GM08714 (cell line): ENCODE data around the gene OAT.
"Not testable (repeated sequence)": the region's sequence is repeated elsewhere in the genome, so short reads cannot be mapped to it uniquely, and the experiment has no call there.

Experiments used
- H3K4me3 ChIP-seq: fragments of 200-500 bp; sonication (Bioruptor generic); 2 replicates; pipeline ENCODE4 v1.5.1; 2014; ENCODE audit warnings: mild to moderate bottlenecking, low read length, inconsistent platforms
- ZNF274 ChIP-seq: IDR thresholded peaks from 2 replicates; pipeline ENCODE4 v1.6.1; 2012; ENCODE audit warnings: mild to moderate bottlenecking, low read depth, low read length

Gene OAT

DNA sequence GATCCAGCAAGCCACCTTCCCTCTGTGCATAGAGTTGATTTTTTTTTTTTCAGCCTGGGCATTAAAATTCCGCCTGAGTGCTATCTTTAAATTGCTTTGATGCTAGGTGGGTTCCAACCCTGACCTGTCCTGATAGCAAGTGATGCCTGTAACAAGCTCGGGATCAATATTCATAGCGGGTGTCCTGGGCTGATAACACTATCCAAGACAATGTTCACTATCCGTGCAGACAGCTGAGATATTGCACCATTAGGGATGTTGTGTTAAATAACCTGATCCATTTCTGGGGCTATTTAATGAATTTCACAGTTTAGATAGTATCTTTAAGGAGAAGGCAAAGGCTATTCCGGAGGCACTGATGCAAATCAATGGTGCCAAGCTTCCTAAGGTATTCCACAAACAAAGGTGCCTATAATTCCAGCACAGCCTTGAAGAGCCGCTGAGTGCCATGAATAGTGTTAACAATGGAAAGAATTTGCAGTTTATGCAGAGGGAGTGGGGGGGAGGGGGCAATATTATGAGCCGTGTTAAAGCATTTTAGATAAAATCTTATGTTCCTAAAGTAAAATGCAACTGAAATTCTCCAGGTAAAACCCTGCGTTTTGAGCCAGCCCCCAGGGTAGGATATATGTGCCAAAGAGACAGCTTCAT is 35.4 kb upstream of the OAT start:
- H3K4me3 ChIP-seq, result no peak overlapping the region
- no peak for TF ChIP-seq ZNF274

- TF ChIP-seq ZNF274, result no peak
- no peak overlapping the region for H3K4me3 ChIP-seq
These were observed 32.6 kb upstream of the OAT start for GRCh38 chr10:124451276-124451675.

DNA sequence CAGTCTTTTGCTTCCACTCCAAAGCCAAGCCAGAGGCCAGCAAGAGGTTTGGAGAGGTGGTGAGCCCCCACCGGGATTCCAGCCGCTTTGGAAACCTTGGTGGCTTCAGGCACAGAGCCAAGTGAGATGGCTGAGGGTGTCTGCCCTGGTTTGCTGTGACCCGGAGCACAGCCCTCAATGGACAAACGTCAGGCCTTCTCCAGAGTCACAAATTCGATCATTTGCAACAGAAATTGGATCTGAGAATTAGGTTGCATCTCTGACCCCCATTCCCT is 32.0 kb upstream of the OAT start:
- no peak for TF ChIP-seq ZNF274
- no peak overlapping the region for H3K4me3 ChIP-seq

DNA sequence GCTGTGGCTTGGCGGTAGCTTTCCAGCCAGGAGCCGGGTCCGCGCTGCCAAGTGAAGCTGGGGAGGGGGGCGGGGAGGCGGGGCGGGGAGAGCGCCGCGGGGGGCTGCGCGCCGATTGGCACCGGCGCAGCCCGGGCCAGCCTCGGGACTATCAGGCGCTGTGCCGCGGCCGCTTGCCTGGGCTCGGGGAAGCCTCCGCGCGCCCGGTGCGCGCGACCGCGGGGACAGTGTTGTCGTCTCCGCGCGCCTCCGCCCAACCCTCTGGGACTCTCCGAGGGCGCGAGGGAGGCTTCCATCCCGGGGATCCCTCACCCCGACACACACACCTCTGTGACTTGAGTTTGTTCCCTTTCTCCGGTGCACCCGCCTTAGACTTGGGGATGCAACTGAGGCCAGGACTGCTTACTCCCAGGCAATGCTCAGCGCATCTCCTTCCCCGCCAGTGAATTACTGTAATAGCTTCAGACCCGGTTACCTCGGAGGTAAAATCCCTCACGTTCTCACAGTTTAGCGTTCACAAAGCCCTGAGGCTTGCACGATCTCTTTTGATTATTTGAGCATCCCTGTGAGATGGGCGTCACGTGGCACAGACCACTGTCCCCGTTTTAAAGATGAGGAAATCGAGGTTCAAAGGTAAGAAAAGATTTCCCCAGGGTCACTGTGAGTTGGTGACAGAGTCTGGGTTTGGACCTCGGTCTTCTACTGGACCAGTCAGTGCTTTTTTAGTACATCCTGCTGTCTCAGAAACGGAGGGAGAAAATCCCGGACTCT is 31.5 kb upstream of the OAT start, which contains the start of gene NKX1-2:
Gene NKX1-2 (minus strand): TSS at position 24 of the 771 bp plus-strand sequence. CDS start 92 bp downstream, outside the sequence.
- H3K4me3 ChIP-seq, result no peak within 1 kb of the TSS
- no peak for TF ChIP-seq ZNF274

DNA sequence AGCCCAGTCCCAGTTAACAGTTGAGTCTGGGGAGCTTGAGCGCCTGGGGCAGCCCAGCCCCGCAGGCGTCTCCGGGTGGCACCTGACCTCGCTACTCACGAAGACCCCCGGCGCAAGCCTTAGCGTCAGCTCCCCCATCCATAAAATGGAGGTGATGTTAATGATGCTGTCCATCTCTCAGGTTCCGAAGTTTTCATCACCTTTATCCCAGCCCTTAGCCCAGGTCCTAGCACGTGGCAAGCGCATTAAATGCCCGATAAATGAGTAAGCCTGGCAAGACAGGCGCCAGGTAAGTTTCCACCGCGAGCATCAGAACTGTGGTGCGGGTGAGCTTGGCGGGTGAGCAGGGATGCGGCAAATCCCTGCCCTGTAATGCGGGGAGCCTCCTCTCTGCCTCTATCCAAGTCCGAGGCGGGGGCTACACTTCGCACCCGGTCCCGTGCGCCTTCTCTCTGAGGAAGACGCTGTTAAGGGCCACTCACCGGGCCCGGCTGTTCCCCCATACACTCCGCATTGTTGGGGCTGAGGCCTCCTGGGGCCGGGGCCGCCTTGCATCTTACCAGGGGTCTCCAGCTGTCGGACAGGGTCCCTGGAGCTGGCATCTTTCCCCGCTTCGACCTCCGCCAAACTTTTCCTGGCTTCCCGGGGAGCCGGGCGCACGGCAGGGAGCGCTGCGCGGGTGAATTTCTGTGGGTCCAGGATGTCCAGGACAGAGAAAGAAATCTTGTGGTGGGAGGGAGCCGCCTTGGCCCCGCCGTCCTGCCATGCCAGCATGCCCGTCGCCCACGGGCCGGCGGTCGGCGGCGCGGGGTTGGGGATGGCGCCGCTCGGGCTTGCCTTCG is 30.7 kb upstream of the OAT start:
- no peak overlapping the region for H3K4me3 ChIP-seq
- no peak for TF ChIP-seq ZNF274

DNA sequence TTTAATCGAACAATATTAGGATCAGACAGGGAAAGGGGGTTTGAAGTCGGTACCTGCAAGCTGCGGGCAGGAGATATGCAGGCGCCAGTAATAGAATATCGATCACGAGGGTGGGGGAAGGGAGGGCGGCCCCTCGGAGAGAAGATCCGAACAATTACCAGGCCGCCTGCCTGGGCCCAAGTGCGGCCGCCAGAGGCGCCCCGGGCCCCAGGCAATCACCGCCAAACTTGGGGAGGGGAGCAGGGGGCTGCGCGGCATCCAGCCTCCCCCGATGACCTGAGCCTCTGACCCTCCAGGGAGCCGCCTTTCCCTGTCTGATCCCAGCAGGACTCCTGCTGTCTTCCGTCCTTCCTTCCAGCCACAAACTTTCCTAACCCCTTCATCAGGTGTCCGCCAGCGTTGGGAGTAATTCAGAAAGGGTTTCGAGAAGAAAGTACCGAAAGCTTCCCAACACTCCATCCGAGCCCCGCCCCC is 30.0 kb upstream of the OAT start:
- H3K4me3 ChIP-seq, result no peak overlapping the region
- no peak for TF ChIP-seq ZNF274

DNA sequence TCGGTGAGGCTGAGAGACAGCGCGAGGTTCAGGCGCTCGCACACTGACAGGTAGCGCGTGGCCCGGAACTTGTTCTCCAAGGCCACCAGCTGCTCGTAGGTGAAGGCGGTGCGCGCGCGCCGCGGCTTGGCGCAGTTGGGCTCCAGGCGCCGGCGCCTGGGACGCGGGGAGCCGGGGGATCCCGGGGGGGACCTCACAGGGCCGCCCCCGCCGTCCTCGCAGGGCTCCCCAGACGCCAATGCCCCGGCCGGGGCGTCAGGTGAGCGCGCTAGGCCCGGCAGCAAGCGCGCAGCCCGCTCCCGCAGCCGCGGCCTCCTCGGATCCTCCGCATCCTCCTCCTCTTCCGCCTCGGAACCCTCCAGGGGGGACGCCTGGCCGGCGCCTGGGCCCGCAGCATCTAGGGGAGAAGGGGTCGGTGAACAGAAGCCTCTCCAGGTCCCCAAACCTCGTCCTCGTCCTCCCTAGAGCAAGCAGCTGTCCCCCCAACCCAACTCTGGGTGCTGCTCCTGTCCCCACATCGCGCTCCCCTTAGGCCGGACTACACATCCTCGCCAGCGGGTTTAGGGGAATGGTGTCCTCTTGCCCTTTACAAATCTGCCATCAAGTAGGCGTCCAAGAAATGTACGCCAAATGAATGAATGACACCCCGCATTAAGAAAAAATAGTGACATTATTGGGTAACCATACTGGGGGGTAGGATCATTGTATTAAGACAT is 29.2 kb upstream of the OAT start:
- H3K4me3 ChIP-seq, result no peak overlapping the region
- no peak for TF ChIP-seq ZNF274

- H3K4me3 ChIP-seq, result no peak overlapping the region
- TF ChIP-seq ZNF274, result no peak
These were observed 28.4 kb upstream of the OAT start for GRCh38 chr10:124446830-124447750.

GRCh38 chr10:124441694-124442093 is 23.0 kb upstream of the OAT start:
- H3K4me3 ChIP-seq, result not testable (repeated sequence)

DNA sequence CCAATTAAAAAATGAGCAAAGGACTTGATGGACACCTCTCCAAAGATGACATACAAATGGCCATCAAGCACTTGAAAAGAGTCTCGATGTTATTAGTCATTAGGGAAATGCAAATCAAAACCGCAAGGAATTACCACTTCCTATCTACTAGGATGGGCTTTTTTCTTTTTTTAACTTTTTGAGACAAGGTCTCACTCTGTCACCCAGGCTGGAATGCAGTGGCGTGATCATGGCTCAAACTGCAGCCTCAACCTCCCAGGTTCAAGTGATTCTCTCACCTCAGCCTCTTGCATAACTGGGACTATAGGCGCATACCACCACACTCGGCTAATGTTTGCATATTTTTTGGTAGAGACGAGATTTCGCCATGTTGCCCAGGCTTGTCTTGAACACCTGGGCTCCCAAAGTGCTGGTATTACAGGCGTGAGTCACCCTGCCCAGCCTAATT is 17.5 kb upstream of the OAT start:
- no peak for TF ChIP-seq ZNF274
- no peak overlapping the region for H3K4me3 ChIP-seq

GRCh38 chr10:124435683-124436082 is 17.0 kb upstream of the OAT start:
- H3K4me3 ChIP-seq, result not testable (repeated sequence)

- TF ChIP-seq ZNF274, result no peak
- no peak overlapping the region for H3K4me3 ChIP-seq
These were observed 14.7 kb upstream of the OAT start for GRCh38 chr10:124433461-124433860.

DNA sequence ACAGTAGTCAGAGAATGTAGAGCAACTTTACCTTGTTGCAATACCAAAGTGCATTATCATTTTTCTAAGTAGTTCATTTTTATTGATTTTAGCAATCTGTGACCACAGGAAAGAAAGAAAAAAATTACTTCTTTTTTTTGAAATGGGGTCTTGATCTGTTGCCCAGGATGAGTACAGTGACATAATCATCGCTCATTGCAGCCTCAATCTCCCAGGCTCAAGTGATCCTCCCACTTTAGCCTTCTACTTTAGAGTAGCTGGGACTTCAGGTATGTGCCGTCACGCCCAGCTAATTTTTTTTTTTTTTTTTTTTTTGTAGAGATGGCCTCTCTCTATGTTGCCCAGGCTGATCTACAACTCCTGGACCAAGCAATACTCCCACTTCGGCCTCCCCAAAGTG is 11.4 kb upstream of the OAT start:
- no peak for TF ChIP-seq ZNF274
- no peak overlapping the region for H3K4me3 ChIP-seq
